ENCODE measurements around the gene DAPK1.

The DAPK1 gene

DNA sequence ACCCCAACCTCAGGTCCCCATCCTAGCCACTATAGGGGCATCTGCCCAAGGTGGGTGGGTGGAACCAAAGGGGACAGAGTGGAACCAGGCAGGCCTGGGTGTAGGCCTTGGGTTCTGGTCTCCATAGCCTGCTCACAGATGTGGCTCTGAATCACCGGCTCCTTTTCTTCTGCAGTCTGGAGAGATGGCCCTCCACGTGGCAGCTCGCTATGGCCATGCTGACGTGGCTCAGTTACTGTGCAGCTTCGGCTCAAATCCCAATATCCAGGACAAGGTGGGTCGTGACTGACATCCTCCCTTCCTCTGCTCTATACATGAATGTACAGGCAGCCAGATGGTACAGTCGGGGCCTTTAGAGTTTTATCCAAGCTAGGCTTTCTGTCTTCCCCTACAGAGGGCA, 150.9 kb downstream of the DAPK1 start:
- no peak for DNase-seq

GRCh38 chr9:87650611-87651295, 153.1 kb downstream of the DAPK1 start:
- DNase-seq, result no peak

- no peak for DNase-seq
Measured at GRCh38 chr9:87651431-87651830, 153.8 kb downstream of the DAPK1 start.

GRCh38 chr9:87653941-87654340, 156.3 kb downstream of the DAPK1 start:
- no peak for DNase-seq

GRCh38 chr9:87655731-87656130, 158.1 kb downstream of the DAPK1 start:
- no peak for DNase-seq

- DNase-seq, result no peak
Measured at GRCh38 chr9:87656485-87656884, 158.8 kb downstream of the DAPK1 start.

- no peak for DNase-seq
Measured at GRCh38 chr9:87657190-87657589, 159.5 kb downstream of the DAPK1 start.

DNA sequence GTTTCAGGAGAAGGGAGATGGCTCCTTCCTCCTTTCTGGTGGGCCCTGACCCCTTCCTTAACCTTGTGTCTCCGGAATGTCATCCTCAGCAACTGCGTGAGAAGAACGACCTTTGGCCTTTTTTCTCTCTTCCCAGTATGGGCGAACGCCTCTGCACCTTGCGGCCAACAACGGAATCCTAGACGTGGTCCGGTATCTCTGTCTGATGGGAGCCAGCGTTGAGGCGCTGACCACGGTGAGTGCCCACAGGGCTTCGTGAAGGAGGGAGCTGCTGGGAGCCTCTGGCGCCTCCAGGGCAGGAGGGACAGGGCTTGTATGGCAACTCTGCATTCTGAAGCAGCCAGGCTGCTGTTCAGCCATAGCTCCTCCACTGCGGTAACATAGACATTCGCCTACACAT, 160.2 kb downstream of the DAPK1 start:
- DNase-seq, result no peak

DNA sequence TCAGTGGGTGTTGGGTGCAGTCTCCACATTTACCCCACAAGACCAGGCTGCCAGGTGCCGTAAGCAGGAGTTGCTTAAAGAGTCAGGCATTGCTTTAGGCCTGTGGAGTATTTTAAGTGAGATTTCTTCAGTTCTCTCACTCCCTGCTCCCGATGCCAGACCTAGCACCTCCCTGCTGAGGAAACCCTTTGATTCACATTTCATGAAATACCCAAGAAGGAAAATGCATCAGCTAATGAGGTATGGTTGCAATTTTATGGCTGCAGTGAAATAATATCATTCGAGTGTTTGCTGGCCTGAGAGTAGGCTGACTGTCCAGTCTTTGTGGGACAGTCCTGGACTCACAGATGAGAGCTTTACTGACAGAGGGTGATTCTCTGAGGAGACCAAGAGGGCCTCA, 160.8 kb downstream of the DAPK1 start:
- no peak for DNase-seq

GRCh38 chr9:87659534-87660419, 162.1 kb downstream of the DAPK1 start:
- DNase-seq, result no peak

GRCh38 chr9:87661241-87661640, 163.6 kb downstream of the DAPK1 start:
- DNase-seq, result no peak

DNA sequence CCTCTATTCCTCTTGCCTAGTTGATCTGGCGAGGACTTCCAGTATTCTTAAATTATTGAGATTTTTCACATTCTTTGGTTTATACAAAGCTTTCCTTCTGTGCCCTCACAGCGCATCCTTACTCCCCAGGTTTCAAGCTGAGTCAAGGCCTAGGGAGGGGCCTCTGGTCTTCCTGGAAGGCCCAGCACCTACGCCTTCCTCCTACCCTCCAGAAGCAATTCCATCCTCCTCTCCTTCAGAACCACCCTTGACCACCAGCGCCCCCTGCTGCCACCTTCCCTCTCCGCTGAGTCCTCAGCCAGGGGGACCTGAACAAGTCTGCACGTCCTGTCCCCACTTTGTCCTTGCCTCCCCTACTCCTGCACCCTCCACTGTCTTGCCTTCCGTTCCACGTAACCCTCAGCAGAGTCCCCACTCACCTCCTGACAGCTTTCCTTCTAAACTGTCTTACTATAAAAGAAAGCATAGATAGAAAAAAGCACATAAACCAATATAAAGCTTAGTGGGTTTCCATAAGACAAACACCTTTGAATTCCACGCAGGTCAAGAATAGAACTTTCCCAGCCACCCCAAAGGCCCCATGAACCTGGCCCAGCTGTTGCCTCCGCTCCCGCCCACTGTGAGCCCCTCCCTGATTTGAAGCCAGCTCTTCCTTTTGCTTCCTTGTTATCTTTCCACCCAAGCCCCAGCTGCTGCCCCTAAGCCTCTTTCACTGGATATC, 165.3 kb downstream of the DAPK1 start:
- DNase-seq, result peak; percentile 97

GRCh38 chr9:87663556-87663955, 165.9 kb downstream of the DAPK1 start:
- DNase-seq, result no peak

DNA sequence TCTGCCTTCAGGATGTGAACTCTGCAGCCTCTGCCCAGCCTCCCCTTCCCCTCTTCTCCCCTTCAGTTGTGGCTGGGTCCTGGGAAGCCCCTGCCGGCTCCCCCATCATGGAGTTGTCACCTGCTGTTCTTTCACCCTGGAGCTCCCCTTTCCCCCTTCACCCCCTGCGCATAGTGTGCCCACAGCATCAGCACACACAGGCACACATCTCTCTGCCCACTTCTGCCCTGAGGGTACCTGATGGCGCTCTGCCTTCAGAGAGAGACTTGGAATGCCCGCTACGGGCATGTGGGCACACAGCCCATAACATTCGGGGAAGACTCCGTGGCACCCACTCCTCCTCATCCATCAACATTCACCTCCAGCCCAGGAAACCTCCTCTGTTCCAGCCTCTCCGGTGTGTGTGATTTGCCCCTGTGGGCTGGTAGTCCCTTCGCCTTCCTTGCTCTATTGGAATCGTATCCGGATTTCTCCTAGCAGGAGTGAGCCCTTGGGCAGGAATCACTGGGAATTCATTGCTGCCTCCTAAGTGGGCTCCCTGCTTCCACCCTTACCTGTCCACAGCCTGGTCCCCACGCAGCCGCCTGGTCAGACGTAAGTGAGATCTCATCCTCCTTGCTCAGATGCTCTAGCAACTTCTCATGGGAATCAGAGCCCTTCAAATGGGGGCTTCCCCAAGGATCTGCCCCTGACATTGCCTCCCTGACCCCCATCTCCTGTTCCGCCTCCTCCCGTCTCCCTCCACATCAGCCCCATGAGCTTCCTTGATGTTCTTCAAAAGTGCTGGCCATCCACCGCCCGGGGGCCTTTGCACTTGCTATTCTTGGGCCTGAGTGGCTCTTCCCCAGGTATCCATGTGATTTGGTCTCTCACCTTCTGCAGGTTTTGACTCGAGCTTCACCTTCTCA, 166.7 kb downstream of the DAPK1 start:
- no peak for DNase-seq

DNA sequence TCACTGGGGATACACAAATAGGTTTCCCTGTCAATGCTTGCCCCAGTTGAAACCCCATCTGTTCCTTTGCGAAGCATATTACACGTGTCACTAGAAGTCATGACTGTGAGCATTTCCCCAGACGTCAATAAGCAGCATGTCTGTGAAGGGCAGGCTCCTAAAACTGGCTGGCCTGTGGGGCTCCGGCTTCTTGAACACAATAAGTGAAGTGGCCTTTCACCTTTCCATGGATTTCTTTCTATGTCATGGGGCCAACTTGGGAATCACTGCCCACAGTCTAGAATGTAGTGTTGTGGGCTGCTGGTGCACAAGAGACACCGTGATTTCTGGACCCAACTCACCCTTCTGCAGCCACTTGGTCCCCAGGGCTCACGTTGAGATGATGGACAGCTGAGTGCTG, 167.8 kb downstream of the DAPK1 start:
- no peak for DNase-seq

- DNase-seq, result no peak
Measured at GRCh38 chr9:87667164-87667738, 169.6 kb downstream of the DAPK1 start.

GRCh38 chr9:87668222-87668621, 170.6 kb downstream of the DAPK1 start:
- DNase-seq, result no peak

DNA sequence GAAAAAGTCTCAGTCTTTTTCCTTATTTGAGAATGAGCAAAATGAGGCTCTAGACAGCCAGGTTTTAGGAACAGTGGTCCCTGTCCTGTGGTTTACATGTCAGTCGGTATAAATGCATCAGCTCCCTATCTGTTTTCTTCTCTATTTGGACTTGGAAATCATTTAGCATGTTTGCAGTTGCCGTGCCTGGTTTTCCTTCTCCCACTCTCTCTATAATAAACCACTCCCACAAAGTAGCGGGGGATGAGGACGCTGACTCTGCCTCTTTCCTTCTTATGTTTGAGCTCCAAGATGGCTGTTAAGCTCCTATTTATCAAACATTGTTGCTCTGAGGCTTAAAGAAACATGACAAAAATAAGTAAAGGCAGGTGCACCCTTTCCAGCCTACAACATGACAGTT, 171.1 kb downstream of the DAPK1 start:
- no peak for DNase-seq

- DNase-seq, result no peak
Measured at GRCh38 chr9:87670572-87671264, 173.1 kb downstream of the DAPK1 start.

DNA sequence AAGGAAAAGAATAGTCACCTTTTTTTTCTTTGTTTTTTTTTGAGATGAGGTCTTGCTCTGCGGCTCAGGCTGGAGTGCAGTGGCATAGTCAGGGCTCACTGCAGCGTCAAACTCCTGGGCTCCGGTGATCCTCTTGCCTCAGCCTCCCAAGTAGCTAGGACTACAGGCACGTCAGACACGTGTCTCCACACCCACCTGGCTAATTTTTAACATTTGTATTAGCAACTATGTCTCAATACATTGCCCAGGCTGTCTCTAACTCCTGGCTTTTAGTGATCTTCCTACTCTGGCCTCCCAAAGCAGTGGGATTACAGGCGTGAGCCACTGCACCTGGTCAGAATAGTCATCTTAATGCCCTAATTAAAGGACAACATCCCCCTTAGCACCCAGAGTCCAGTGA, 173.8 kb downstream of the DAPK1 start:
- no peak for DNase-seq

DNA sequence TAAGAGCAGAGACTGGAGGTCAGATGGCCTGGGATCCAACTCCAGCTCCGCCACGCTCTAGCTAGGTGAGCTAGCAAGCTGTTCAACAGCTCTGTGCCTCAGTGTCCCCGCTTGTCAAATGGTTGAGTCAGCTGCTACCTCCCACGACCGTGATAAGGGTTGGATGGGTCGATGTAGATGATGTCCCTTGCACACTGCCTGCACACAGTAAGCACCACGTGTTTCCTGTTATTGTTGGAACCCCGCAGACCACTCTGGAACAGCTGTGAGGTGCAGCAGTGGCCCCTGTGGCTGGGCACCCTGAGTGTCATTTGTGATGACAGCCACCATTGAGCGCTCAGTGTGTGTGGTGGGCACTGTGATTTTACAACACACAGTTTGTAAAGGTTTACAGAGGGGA, 174.3 kb downstream of the DAPK1 start:
- DNase-seq, result no peak

- DNase-seq, result no peak
Measured at GRCh38 chr9:87672586-87672985, 174.9 kb downstream of the DAPK1 start.

Data from NCI-H226 (cell line).